ENCODE results near the gene PDZD2.

DNA sequence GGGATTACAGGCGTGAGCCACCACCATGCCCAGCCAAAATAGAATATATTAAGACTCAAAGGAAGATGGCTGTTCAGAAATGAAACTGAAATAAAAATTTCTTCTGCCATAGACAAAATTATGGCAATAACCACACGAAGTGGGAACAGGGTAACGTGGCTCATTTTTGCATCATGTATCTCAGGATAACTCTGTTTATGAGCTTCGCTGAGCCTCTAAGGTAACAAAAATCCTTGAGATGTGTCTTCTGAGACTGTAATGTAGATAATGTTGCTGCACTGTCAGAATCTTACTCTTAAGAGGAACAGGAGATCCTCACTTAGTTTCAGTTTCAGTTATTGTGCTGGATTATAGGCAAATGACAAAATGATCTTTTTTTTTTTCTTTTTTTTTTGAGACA lies 381.3 kb downstream of the PDZD2 start:
- TF ChIP-seq, protein P1, sequence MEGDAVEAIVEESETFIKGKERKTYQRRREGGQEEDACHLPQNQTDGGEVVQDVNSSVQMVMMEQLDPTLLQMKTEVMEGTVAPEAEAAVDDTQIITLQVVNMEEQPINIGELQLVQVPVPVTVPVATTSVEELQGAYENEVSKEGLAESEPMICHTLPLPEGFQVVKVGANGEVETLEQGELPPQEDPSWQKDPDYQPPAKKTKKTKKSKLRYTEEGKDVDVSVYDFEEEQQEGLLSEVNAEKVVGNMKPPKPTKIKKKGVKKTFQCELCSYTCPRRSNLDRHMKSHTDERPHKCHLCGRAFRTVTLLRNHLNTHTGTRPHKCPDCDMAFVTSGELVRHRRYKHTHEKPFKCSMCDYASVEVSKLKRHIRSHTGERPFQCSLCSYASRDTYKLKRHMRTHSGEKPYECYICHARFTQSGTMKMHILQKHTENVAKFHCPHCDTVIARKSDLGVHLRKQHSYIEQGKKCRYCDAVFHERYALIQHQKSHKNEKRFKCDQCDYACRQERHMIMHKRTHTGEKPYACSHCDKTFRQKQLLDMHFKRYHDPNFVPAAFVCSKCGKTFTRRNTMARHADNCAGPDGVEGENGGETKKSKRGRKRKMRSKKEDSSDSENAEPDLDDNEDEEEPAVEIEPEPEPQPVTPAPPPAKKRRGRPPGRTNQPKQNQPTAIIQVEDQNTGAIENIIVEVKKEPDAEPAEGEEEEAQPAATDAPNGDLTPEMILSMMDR (IDR thresholded peaks at IDR 0.05; ENCODE audit: low read depth, low read length, poor library complexity, severe bottlenecking) = no peak
- TF ChIP-seq EZH2phosphoT487 (IDR thresholded peaks at IDR 0.05; ENCODE audit: borderline replicate concordance, low read length) = no peak

Measured in DOHH2 (cell line).